Loucy (cell line): ENCODE results near the gene CEP131.

ENCODE experiments used
- H2AFZ ChIP-seq: fragments of 200-600 bp; sonication (generic); 2 replicates; pipeline ENCODE4 v1.6.0; 2016; ENCODE audit warnings: antibody characterized with exemption, mild to moderate bottlenecking, low read length, moderate library complexity
- H3F3A ChIP-seq: fragments of 200-600 bp; 2 replicates; pipeline ENCODE4 v1.6.0; 2016; ENCODE audit warnings: antibody characterized with exemption, low read depth, mild to moderate bottlenecking
- H3K27me3 ChIP-seq: fragments of 200-600 bp; sonication (generic); 2 replicates; pipeline ENCODE4 v1.6.1; 2014; ENCODE audit warnings: low read length, mild to moderate bottlenecking; ENCODE audit not compliant: insufficient read depth, poor library complexity, severe bottlenecking
- H3K36me3 ChIP-seq: fragments of 200-600 bp; sonication (generic); 2 replicates; pipeline ENCODE4 v1.6.1; 2016; ENCODE audit warnings: low read length; ENCODE audit not compliant: insufficient read depth
- H3K4me1 ChIP-seq: fragments of 200-600 bp; sonication (generic); 2 replicates; pipeline ENCODE4 v1.5.1; 2014; ENCODE audit warnings: low read length, mild to moderate bottlenecking; ENCODE audit not compliant: insufficient read depth, poor library complexity, severe bottlenecking
- H3K4me2 ChIP-seq: fragments of 200-600 bp; sonication (generic); 2 replicates; pipeline ENCODE4 v1.6.0; 2014; ENCODE audit warnings: antibody characterized with exemption, low read length, low read depth, mild to moderate bottlenecking; ENCODE audit not compliant: poor library complexity, severe bottlenecking
- H3K4me3 ChIP-seq: fragments of 200-600 bp; sonication (generic); 2 replicates; pipeline ENCODE4 v1.5.1; 2014; ENCODE audit warnings: low read length, mild to moderate bottlenecking, mixed read lengths; ENCODE audit not compliant: poor library complexity, severe bottlenecking
- H3K79me2 ChIP-seq: fragments of 200-600 bp; sonication (generic); 2 replicates; pipeline ENCODE4 v1.6.1; 2014; ENCODE audit warnings: low read length; ENCODE audit not compliant: insufficient read depth
- H3K9ac ChIP-seq: fragments of 200-600 bp; sonication (generic); 2 replicates; pipeline ENCODE4 v1.6.0; 2014; ENCODE audit warnings: mild to moderate bottlenecking, low read depth, low read length, moderate library complexity; ENCODE audit not compliant: poor library complexity, severe bottlenecking
- H3K9me2 ChIP-seq: fragments of 200-600 bp; sonication (generic); replicated peaks from 2 replicates; pipeline ENCODE4 v1.6.1; 2016; ENCODE audit warnings: low read depth, low read length, mixed read lengths
- H3K9me3 ChIP-seq: fragments of 200-600 bp; sonication (generic); 2 replicates; pipeline ENCODE4 v1.6.1; 2014; ENCODE audit warnings: mild to moderate bottlenecking, antibody characterized with exemption, low read length, low read depth; ENCODE audit not compliant: insufficient read depth
- H4K20me1 ChIP-seq: fragments of 200-600 bp; sonication (generic); 2 replicates; pipeline ENCODE4 v1.6.0; 2014; ENCODE audit warnings: antibody characterized with exemption, low read length, mild to moderate bottlenecking; ENCODE audit not compliant: insufficient read depth, poor library complexity, severe bottlenecking
- EZH2phosphoT487 ChIP-seq: fragments of 200-600 bp; IDR thresholded peaks from 2 replicates; pipeline ENCODE4 v1.6.1; 2018; ENCODE audit warnings: antibody characterized with exemption, mild to moderate bottlenecking, moderate library complexity, borderline replicate concordance
- TF ChIP-seq, protein P1 (sequence below): fragments of 200-600 bp; sonication (generic); conservative IDR thresholded peaks from 2 replicates; pipeline ENCODE4 v1.5.1; 2014; ENCODE audit warnings: mild to moderate bottlenecking, antibody characterized with exemption, low read length

CEP131 gene

GRCh38 chr17:81188491-81188840 lies 34.3 kb downstream of the CEP131 start:
- H3K36me3 ChIP-seq, result peaks cover 7% of the 10 kb centered on the region; the same call in 1 of the 2 replicates

DNA sequence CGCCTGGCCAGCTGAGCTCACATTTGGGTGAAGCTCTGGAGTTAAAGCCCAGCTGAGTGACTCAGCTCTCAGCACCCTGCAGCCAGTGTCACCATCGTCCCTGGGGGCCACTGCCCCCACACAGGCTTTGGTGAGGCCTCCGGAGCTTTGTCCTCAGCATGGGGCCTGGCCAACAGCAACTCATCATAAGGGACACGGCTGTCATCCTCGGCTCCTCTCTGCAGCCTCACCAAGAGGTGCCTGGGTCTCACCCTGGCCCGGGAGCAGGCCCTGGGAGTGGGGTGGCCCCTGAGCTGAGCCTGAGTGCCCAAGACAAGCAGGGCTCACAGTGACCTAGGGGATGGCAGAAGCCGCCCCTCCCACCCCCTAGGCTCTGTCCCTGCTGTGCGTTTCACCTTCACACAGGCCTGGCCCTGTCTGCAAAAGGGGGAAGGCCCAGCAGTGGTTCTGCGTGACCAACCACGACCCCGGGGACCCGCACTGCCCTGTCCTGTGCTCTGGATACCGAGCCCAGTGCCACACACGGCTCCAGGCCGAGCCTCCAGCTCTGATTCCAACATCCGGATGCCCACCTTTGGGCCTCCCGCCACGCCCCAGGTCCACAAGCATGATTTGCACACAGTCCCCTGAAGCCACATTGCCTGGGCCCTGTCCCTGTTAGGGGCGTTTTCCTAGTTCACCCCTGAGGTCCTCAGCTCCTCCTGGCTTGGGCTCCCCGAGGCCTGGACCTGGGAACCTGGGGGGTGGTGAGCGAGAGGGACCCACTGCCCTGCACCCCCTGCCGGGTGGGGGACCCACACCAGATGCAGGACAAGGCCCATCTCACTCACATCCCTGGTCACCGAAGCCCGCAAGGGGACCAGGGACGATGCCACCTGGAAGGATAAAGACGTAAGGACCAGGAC lies 34.9 kb downstream of the CEP131 start:
- Histone ChIP-seq H3K9ac (no peak overlapping the region), H3K9me2 (no peaks in the 10 kb centered on the region), H3K79me2 (no peaks in the 10 kb centered on the region), H3K36me3 (peaks cover 7% of the 10 kb centered on the region; the same call in 1 of the 2 replicates), H3K27me3 (no peaks in the 10 kb centered on the region), H3K9me3 (no peaks in the 10 kb centered on the region), H3K4me1 (no peaks in the 10 kb centered on the region), H4K20me1 (no peaks in the 10 kb centered on the region), H3F3A (no peaks in the 10 kb centered on the region), H2AFZ (no peak overlapping the region), H3K4me3 (no peak overlapping the region), H3K4me2 (no peak overlapping the region)
- TF ChIP-seq, protein P1, sequence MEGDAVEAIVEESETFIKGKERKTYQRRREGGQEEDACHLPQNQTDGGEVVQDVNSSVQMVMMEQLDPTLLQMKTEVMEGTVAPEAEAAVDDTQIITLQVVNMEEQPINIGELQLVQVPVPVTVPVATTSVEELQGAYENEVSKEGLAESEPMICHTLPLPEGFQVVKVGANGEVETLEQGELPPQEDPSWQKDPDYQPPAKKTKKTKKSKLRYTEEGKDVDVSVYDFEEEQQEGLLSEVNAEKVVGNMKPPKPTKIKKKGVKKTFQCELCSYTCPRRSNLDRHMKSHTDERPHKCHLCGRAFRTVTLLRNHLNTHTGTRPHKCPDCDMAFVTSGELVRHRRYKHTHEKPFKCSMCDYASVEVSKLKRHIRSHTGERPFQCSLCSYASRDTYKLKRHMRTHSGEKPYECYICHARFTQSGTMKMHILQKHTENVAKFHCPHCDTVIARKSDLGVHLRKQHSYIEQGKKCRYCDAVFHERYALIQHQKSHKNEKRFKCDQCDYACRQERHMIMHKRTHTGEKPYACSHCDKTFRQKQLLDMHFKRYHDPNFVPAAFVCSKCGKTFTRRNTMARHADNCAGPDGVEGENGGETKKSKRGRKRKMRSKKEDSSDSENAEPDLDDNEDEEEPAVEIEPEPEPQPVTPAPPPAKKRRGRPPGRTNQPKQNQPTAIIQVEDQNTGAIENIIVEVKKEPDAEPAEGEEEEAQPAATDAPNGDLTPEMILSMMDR, result no peak
- TF ChIP-seq EZH2phosphoT487, result no peak

More at GRCh38 chr17:81188491-81188840, 34.3 kb downstream of the CEP131 start:
- Histone ChIP-seq H3K4me3 (no peak overlapping the region), H4K20me1 (no peaks in the 10 kb centered on the region), H2AFZ (no peak overlapping the region), H3K4me1 (no peaks in the 10 kb centered on the region), H3K4me2 (no peak overlapping the region), H3K9ac (no peak overlapping the region), H3K9me3 (no peaks in the 10 kb centered on the region), H3K27me3 (no peaks in the 10 kb centered on the region), H3F3A (no peaks in the 10 kb centered on the region), H3K9me2 (no peaks in the 10 kb centered on the region), H3K79me2 (no peaks in the 10 kb centered on the region)
- no peak for TF ChIP-seq EZH2phosphoT487
- TF ChIP-seq, protein P1, result no peak

DNA sequence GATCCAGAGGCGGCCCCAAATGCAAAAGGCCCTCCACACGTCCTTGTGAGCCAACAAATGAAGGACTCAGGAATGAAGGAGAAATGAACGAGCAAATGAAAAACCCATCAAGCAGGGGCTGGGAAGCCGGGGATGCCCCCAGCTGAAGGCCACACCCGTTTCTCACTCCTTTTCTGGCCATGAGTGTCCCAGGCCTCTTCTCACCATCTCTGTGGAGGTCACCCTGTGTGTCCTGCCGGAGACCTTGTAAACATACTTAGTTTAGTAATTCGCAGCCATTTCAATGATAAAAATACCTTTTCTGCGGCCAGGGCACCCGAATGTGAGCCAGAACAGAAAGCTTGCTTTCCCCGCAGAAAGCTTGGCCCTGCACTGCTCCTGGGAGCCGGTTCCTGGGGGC lies 35.6 kb downstream of the CEP131 start:
- H3K9me2 ChIP-seq, result no peaks in the 10 kb centered on the region
- peaks cover 7% of the 10 kb centered on the region; the same call in 1 of the 2 replicates for H3K36me3 ChIP-seq
- no peak overlapping the region for H3K4me3 ChIP-seq
- no peak for TF ChIP-seq EZH2phosphoT487
- TF ChIP-seq, protein P1, result no peak
- H3K27me3 ChIP-seq, result no peaks in the 10 kb centered on the region
- H3K9ac ChIP-seq, result no peak overlapping the region
- H3K79me2 ChIP-seq, result no peaks in the 10 kb centered on the region
- H3F3A ChIP-seq, result no peaks in the 10 kb centered on the region
- H4K20me1 ChIP-seq, result no peaks in the 10 kb centered on the region
- H3K4me2 ChIP-seq, result no peak overlapping the region
- no peak overlapping the region for H2AFZ ChIP-seq
- no peaks in the 10 kb centered on the region for H3K9me3 ChIP-seq
- no peaks in the 10 kb centered on the region for H3K4me1 ChIP-seq
